GM13976 (cell line): ENCODE results near the gene NCK2.

Experiments used
- DNase-seq: peaks from one replicate; pipeline ENCODE4 v3.0.0; 2012; ENCODE audit warnings: low spot score
- in situ Hi-C: fragments of 300-500 bp; cut with MboI; formaldehyde crosslinking; loops from one replicate; pipeline ENCODE4 v1.12.0; 2022; ENCODE audit warnings: low sequenced_read_pairs, mixed read lengths, inconsistent platforms; ENCODE audit not compliant: unreplicated experiment
- TF ChIP-seq, protein P1 (sequence below): IDR thresholded peaks from 2 replicates; pipeline ENCODE4 v1.5.1; 2012; ENCODE audit warnings: borderline replicate concordance, mild to moderate bottlenecking; ENCODE audit not compliant: insufficient read depth; ENCODE audit errors: extremely low read depth, missing control alignments, control extremely low read depth

The NCK2 gene

GRCh38 chr2:105760191-105760590, 15.5 kb downstream of the NCK2 start:
- TF ChIP-seq, protein P1, sequence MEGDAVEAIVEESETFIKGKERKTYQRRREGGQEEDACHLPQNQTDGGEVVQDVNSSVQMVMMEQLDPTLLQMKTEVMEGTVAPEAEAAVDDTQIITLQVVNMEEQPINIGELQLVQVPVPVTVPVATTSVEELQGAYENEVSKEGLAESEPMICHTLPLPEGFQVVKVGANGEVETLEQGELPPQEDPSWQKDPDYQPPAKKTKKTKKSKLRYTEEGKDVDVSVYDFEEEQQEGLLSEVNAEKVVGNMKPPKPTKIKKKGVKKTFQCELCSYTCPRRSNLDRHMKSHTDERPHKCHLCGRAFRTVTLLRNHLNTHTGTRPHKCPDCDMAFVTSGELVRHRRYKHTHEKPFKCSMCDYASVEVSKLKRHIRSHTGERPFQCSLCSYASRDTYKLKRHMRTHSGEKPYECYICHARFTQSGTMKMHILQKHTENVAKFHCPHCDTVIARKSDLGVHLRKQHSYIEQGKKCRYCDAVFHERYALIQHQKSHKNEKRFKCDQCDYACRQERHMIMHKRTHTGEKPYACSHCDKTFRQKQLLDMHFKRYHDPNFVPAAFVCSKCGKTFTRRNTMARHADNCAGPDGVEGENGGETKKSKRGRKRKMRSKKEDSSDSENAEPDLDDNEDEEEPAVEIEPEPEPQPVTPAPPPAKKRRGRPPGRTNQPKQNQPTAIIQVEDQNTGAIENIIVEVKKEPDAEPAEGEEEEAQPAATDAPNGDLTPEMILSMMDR, result no peak
- no peak for DNase-seq
- in situ Hi-C loops, result no loop called here

DNA sequence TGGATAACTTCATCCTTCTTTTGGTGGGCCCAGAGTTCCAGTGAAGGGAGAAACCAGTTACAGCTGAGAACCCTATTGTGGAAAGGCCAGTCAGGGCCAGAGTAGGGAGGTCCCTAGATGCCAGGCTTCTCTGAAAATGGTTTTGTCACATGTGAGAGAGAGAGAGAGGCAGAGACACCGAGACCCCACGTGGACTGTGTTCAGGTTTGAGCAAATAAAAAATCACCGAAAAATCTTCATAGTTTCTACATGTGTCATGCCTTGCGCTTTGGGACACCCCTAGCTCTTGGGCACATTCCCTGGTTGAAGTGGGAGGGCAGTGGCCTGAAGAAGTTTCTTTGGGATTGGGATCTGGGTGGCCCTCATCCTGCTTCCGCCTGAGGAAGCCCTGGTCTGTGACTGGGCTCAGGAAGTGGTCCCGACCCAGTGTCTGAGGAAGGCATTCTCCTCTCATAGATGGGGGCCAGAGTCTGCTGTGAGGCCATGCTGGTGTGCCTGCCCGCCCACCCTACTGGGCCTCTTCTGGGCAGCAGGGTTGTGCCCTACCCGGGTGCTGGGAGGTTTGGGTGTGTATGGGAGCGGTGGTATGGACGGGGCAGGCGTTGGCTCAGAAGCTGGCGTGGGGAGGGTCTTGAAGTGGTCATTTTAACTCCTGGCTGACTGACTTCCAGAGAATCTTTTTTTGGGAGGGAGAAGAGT, 16.1 kb downstream of the NCK2 start:
- in situ Hi-C loops, result no loop called here

DNA sequence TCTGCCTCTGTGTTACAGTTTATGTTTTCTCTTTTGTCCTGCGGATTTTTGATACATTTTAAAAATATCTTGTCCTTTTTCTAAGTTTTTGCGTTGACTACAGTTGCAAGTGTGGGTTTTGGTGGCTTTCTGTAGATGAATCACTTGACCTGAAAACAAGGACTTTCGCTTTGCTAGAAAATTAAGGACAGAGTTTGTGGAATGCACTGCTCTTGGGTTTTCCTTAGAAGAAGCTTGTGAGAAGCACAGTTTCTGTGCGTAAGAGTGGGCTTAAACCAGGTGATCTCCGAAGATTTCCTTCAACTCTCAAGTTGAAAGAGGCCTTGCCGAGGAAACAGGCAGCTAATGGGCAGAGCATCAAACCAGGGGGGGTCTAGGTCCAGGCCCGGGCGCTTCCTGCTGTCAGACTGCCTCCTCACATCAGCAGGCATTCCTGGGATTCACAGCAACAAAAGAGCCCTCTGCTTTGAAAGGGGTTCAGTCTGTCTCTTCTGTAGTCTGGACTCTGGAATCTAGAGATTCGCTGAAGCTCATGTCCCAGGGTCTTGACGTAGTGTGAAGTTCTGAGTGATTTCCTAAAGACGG, 17.3 kb downstream of the NCK2 start:
- DNase-seq, result no peak
- TF ChIP-seq, protein P1, result no peak
- in situ Hi-C loops, result no loop called here

More for the DNA sequence above, 16.1 kb downstream of the NCK2 start:
- TF ChIP-seq, protein P1, result no peak
- DNase-seq, result no peak

DNA sequence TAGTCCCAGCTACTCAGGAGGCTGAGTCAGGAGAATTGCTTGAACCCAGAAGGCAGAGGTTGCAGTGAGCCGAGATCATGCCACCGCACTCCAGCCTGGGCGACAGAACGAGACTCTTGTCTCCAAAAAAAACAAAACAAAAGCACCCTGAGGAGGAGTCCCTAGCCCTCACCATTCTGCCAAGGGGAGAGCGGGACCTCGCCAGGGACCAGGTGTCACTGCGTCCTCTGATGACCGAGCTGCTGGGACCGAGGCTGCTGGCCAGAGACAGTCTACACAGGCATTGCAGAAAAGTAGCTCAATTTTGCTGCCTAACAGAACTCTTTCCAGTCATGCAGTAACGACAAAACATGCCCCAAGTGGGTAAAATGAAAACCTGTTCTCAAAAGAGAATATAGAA, 18.4 kb downstream of the NCK2 start:
- no peak for DNase-seq
- in situ Hi-C loops, result no loop called here
- TF ChIP-seq, protein P1, result no peak

- TF ChIP-seq, protein P1, result no peak
- DNase-seq, result no peak
- in situ Hi-C loops, result no loop called here
Measured at GRCh38 chr2:105764059-105764458, 19.3 kb downstream of the NCK2 start.

DNA sequence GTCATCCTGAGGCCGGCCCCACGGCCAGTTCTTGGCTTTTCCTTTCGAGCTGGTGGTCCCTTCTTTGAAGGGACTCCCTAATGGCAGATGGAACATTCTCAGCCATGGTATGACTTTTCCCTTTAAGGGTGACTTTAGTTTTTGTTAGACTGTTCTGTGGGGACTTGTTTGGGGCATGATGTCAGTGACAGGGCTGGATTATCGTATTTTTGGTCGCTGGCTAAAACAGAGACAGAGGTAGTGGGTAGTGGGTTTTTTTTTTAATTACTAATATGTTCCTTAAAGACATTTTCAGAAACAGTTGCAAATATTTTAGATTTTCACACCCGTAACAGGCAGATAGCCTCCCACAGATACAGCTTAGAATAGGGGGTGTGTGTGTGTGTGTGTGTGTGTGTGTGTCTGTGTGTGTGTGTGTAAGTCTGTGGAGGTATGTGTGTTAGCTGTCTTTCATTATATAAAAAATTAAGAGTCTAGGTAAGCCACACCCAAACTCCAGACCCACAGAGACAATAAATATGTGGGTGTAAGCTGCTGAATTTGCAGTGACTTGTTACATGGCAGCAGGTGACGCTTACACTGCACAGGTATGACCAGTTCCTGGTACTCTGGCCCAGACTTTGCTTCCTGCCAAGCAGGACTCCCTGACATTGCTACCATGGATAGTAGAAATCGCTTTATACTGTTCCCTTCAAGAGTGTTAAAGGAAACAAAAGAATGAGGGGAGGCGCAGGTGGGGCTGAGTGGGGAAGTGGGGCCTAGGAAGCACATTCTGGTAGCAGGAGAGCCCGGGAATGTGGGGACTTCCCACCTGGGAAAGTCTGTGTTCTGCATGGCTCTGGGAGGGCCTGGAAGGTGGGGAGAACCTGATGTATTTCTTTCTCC, 20.9 kb downstream of the NCK2 start:
- in situ Hi-C loops, result no loop called here
- TF ChIP-seq, protein P1, result no peak
- no peak for DNase-seq
